Activated CD8-positive, alpha-beta T cell treated with anti-CD3 and anti-CD28 coated beads for 36 hours (primary cell): ENCODE results near the gene BICC1. TPM values are rescaled to one million over a fixed set of nuclear protein-coding genes. Genes with fewer than 3 reads are reported as not detected.

Experiments
- ATAC-seq: fragments of 200-7000 bp; cut with Tn5 transposase; one replicate; pipeline ENCODE4 v1.10.0; 2021; ENCODE audit warnings: mild to moderate bottlenecking, moderate library complexity
- CTCF ChIA-PET: fragments of 350-600 bp; sonication (Branson Sonifier 250); formaldehyde crosslinking; loops from one replicate; lab custom pipeline; 2021; ENCODE audit warnings: antibody characterized with exemption; lab: Charles Lee
- POLR2A ChIA-PET: fragments of 350-600 bp; sonication (Branson Sonifier 250); formaldehyde crosslinking; loops from one replicate; lab custom pipeline; 2021; ENCODE audit warnings: antibody characterized with exemption; lab: Charles Lee
- DNase-seq: peaks from one replicate; pipeline ENCODE4 v3.0.0-alpha.2; 2020
- H3K27ac Mint-ChIP-seq: one replicate; pipeline ENCODE4 v1.8.0; 2021; ENCODE audit warnings: mild to moderate bottlenecking, mixed read lengths
- H3K27me3 Mint-ChIP-seq: one replicate; pipeline ENCODE4 v1.8.0; 2021; ENCODE audit warnings: mixed read lengths
- H3K36me3 Mint-ChIP-seq: one replicate; pipeline ENCODE4 v1.8.0; 2021; ENCODE audit warnings: low read depth, mixed read lengths
- H3K4me1 Mint-ChIP-seq: one replicate; pipeline ENCODE4 v1.8.0; 2021; ENCODE audit warnings: low read depth, mixed read lengths
- H3K4me3 Mint-ChIP-seq: one replicate; pipeline ENCODE4 v1.8.0; 2021; ENCODE audit warnings: mild to moderate bottlenecking, moderate library complexity, mixed read lengths
- H3K9me3 Mint-ChIP-seq: one replicate; pipeline ENCODE4 v1.8.0; 2021; ENCODE audit warnings: mixed read lengths
- intact Hi-C: fragments of 100-400 bp; cut with micrococcal nuclease; formaldehyde crosslinking; loops from one replicate; pipeline ENCODE4 v1.10.0; 2022
- total RNA-seq, 2 experiments: library from RNA; stranded (reverse); gene quantifications; one replicate each; pipeline ENCODE4 v1.2.3, GENCODE V29; 2021
- TF ChIP-seq, protein P1 (sequence below): fragments of 200-600 bp; IDR thresholded peaks from one replicate; pipeline ENCODE4 v1.8.0; 2022; ENCODE audit warnings: antibody characterized with exemption, mild to moderate bottlenecking

The BICC1 gene
- total RNA-seq, 2 experiments from 2014 or later: not detected

DNA sequence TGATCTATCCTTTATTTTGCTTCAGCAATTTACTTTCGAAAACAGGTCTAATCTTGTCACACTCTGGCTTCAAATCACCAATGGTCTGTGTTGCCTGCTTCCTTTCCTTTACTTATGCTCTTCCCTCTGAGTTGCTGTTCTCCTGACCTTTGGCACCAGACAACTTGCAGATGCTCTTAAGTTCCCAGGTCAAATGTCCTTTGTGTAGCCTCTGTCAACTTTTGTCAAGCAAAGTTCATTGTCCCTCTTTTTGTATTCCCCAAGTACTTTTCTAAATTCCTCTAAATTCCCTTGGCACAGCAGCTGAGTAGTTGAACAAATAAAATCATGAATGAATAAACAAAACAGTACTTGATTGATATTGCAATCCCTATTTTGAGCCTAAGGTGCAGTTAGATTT is 289.4 kb downstream of the BICC1 start:
- DNase-seq: no peak
- Mint-ChIP-seq H3K4me1 (no peaks in the 10 kb centered on the region), H3K4me3 (no peak overlapping the region), H3K36me3 (no peaks in the 10 kb centered on the region), H3K9me3 (no peaks in the 10 kb centered on the region), H3K27me3 (no peaks in the 10 kb centered on the region), H3K27ac (no peak overlapping the region)
- intact Hi-C loops: no loop called here
- ChIA-PET POLR2A (no interaction called here), CTCF (no interaction called here)
- no peak for ATAC-seq
- TF ChIP-seq, protein P1, sequence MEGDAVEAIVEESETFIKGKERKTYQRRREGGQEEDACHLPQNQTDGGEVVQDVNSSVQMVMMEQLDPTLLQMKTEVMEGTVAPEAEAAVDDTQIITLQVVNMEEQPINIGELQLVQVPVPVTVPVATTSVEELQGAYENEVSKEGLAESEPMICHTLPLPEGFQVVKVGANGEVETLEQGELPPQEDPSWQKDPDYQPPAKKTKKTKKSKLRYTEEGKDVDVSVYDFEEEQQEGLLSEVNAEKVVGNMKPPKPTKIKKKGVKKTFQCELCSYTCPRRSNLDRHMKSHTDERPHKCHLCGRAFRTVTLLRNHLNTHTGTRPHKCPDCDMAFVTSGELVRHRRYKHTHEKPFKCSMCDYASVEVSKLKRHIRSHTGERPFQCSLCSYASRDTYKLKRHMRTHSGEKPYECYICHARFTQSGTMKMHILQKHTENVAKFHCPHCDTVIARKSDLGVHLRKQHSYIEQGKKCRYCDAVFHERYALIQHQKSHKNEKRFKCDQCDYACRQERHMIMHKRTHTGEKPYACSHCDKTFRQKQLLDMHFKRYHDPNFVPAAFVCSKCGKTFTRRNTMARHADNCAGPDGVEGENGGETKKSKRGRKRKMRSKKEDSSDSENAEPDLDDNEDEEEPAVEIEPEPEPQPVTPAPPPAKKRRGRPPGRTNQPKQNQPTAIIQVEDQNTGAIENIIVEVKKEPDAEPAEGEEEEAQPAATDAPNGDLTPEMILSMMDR: no peak

DNA sequence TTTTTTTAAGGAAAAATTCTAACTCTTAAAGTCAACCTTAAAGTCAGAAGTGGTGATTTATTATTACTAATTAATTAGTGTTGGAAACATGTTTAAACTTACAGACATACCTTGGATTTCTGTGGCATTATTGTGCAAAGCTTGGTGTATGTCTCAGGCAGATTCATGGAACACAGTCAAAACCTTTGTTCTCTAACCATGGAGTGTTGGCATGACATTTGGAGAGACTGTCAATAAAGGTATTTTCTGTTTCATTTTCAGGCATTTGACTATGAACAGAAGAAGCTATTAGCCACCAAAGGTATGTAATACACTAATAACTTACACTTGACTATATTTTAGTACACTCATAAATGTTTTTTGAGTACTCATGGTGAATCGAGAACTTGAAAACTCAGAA is 293.7 kb downstream of the BICC1 start:
- Mint-ChIP-seq H3K36me3 (no peaks in the 10 kb centered on the region), H3K4me3 (no peak overlapping the region), H3K27me3 (no peaks in the 10 kb centered on the region), H3K27ac (no peak overlapping the region), H3K9me3 (no peaks in the 10 kb centered on the region), H3K4me1 (no peaks in the 10 kb centered on the region)
- TF ChIP-seq, protein P1: no peak
- no peak for ATAC-seq
- POLR2A ChIA-PET: no interaction called here
- CTCF ChIA-PET: no interaction called here
- DNase-seq: no peak
- intact Hi-C loops: no loop called here

DNA sequence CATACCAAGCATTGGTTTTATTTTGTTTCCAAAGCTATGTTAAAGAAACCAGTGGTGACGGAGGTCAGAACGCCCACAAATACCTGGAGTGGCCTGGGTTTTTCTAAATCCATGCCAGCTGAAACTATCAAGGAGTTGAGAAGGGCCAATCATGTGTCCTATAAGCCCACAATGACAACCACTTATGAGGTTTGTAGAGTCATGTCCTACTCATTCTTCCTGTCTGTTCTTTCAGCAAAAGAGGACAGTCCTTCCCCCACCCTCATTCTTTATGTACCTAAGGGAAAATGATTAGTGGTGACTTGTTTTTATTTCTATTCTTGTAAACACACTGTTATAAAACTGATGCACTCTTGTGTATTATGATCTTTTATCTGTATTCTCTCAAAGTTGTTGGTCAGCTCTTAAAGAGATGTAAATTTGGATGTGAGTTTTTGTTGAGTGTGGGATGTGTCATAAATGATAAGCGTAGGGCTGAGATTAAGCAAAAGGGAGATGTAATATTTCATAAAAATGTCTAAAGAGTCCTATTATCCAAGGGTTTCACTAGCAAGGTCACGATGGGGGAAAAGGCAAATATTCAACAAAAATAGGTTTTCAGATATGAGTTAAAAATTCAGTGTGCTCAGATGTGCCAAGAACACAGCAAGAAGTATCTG is 294.4 kb downstream of the BICC1 start:
- ChIA-PET POLR2A (no interaction called here), CTCF (no interaction called here)
- H3K27me3 Mint-ChIP-seq: no peaks in the 10 kb centered on the region
- no peak for ATAC-seq
- H3K4me3 Mint-ChIP-seq: no peak overlapping the region
- no peak overlapping the region for H3K27ac Mint-ChIP-seq
- H3K9me3 Mint-ChIP-seq: no peaks in the 10 kb centered on the region
- no peaks in the 10 kb centered on the region for H3K4me1 Mint-ChIP-seq
- H3K36me3 Mint-ChIP-seq: no peaks in the 10 kb centered on the region
- DNase-seq: no peak
- intact Hi-C loops: no loop called here
- TF ChIP-seq, protein P1: no peak

DNA sequence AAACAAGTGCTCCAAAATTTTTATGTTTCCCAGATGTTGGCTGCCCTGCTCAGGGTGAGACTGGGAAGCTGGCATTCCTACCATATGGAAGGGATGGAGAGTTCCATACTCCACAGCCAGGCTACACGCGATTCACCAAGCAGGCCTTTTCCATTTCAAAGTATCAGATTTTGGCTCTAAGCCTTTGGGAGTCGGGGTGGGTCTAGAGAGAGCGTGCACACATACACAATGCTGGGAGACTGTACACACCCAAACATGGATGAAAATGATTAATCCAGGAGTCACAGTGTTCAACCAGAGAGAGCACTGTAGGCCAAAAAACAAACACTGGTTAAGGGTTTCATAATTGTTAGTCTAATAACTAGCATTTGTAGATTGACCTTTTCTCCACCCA is 295.0 kb downstream of the BICC1 start:
- Mint-ChIP-seq H3K4me3 (no peak overlapping the region), H3K4me1 (no peaks in the 10 kb centered on the region), H3K27me3 (no peaks in the 10 kb centered on the region), H3K27ac (no peak overlapping the region), H3K36me3 (no peaks in the 10 kb centered on the region), H3K9me3 (no peaks in the 10 kb centered on the region)
- ChIA-PET POLR2A (no interaction called here), CTCF (no interaction called here)
- ATAC-seq (no peak), DNase-seq (no peak)
- intact Hi-C loops: no loop called here
- TF ChIP-seq, protein P1: no peak

DNA sequence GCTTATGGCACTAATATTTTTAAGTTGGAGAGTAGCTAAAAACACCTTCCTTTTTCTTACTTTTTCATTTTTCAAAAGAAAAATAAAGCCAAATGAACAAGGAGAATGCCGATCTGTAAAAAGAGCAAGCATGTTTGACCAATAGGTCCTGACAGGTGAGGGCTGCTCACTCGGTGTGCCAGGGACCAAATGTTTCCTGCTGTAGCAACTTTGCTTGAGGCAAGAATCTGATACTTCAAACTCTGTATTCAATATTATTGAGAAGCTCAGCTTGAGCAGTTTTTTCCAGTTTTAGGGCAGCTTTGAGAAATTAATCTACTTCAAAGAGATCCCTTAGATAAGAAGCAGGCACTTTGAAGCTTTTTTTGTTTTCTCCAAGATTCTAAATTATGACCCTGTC is 298.1 kb downstream of the BICC1 start:
- CTCF ChIA-PET: no interaction called here
- Mint-ChIP-seq H3K4me1 (no peaks in the 10 kb centered on the region), H3K27me3 (no peaks in the 10 kb centered on the region), H3K36me3 (no peaks in the 10 kb centered on the region), H3K4me3 (no peak overlapping the region), H3K9me3 (no peaks in the 10 kb centered on the region), H3K27ac (no peak overlapping the region)
- intact Hi-C loops: no loop called here
- TF ChIP-seq, protein P1: no peak
- ATAC-seq (no peak), DNase-seq (no peak)
- POLR2A ChIA-PET: no interaction called here
